HG03097 (cell line): ENCODE results near the gene C4orf50.

Experiments
- ATAC-seq: cut with Tn5 transposase; IDR thresholded peaks from one replicate; pipeline ENCODE4 v1.9.1; 2021; ENCODE audit not compliant: unreplicated experiment, low FRiP score

C4orf50 gene

DNA sequence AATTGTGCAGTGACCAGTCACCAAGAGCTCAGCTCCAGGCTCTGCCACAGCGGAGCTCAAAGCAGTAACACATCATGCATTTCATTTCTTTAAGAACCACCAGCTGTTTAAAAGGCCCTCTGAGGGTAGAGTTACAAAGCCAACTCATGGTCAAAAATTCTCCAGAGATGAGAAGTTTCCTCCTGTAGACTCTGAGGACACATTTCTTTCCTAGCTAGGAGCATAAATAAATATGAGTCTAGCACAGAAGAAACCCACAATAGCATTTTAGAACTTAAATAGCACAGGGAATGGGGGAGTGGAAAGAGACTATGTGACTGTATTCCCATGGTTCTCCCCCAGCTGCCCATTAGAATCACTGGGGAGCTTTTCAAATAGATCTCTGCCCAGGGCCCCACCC, 118.8 kb downstream of the C4orf50 start:
- no peak for ATAC-seq

DNA sequence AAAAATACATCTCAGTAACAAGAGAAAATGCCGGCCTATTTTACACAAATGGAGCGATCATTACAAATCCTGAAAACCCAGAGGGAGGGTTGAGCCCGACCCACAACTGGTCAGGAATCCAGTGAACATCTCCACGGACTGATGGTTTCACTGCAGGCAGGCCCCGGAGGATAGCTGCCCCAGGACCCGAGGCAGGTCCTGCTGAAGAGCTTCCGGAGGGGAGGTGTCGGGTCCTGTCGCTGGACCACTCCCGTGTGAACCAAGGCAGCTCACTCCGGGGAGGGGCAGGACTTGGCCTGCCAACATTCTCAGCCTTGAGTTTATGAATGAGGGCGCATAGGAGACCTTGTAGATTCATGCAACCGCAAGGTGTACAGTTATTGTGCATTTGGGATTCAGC, 120.6 kb downstream of the C4orf50 start:
- ATAC-seq, result no peak

GRCh38 chr4:5895287-5895686, 122.9 kb downstream of the C4orf50 start:
- no peak for ATAC-seq

DNA sequence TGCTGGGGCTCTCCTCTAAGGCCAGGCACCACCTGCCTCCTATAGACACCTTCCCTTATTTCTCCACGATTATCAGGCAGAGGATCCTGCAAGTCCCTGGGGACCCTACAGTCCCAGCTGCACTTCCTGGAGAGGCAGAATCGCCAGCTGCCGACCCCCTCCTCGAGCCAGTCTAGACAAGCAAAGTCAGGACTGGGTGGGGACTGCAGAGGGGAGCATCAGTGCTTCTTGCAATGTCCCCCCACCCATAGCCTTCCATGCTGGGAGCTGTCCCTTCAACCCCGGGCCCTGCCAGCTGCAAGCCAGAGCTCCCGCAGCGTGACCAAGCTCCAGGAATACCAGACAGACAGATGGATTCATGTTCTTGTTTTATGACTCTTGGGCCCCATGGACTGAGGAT, 124.0 kb downstream of the C4orf50 start:
- no peak for ATAC-seq

GRCh38 chr4:5893591-5893990, 124.6 kb downstream of the C4orf50 start:
- ATAC-seq, result no peak

- ATAC-seq, result no peak
Observed at GRCh38 chr4:5893004-5893580, 125.1 kb downstream of the C4orf50 start, which contains the start of gene CRMP1. CRMP1 (minus strand) TSS chr4:5893086; CDS start chr4:5892969, 117 bp downstream.

DNA sequence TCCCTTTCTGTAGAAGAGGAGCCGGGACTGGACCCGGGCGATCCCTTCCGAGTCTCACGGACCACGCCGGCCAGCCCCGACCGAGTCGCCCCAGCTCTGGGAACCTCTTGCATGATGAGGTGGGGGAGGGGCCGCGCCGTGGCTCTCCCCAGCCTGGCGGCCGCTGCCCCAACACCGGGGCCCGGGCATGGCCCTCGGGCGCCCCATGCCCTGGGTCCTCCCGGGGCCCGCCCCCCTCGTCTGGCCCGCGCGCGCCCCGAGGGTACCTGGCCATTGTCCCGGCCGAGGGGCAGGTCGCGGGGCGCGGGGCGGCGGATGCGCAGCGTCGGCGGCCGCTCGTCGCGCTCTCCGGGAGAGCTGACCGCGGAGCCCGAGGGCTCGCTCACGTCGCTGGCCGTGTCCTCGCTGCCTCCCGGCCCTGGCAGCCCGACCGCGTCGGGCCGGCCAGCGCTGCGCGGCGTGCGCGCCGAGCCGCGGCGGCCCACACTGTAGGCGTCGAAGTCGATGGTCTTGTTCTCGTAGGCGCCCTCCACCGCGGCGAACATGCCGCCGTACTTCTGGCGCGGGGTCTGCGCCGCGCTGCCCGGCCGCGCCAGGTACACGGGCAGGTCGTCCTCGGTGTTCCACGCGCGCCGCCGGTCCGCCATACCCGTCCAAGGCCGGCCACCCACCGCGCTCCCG, 125.8 kb downstream of the C4orf50 start:
- ATAC-seq, result no peak

GRCh38 chr4:5891563-5892322, 126.5 kb downstream of the C4orf50 start:
- no peak for ATAC-seq

- no peak for ATAC-seq
Observed at GRCh38 chr4:5890063-5890727, 128.0 kb downstream of the C4orf50 start.

- no peak for ATAC-seq
Observed at GRCh38 chr4:5889002-5889696, 129.1 kb downstream of the C4orf50 start.

GRCh38 chr4:5888222-5889001, 129.8 kb downstream of the C4orf50 start:
- no peak for ATAC-seq

GRCh38 chr4:5887361-5888221, 130.6 kb downstream of the C4orf50 start:
- ATAC-seq, result no peak

- no peak for ATAC-seq
Observed at GRCh38 chr4:5887011-5887360, 131.2 kb downstream of the C4orf50 start.

GRCh38 chr4:5885733-5886132, 132.5 kb downstream of the C4orf50 start:
- no peak for ATAC-seq

DNA sequence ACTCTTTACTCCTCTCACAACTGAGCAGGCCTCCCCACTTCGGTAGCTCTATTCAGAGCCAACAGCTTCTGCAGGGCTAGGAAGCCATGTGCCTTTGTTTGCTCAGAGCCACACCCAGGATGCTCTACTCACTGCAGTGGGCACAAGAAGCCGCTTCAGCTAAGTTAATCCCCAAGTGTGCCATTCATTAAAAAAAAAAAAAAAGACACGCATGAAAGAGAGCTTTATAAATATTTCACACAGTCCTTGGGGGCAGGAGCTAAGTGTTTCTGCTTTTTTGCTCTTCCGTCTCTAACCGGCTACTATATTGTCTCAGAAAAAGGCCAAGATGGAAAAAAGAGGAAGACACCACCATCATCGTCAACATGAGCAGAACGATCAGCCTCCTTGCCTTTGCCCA, 133.4 kb downstream of the C4orf50 start:
- no peak for ATAC-seq

- no peak for ATAC-seq
Observed at GRCh38 chr4:5883916-5884315, 134.3 kb downstream of the C4orf50 start.

- ATAC-seq, result no peak
Observed at GRCh38 chr4:5882947-5883346, 135.3 kb downstream of the C4orf50 start.

DNA sequence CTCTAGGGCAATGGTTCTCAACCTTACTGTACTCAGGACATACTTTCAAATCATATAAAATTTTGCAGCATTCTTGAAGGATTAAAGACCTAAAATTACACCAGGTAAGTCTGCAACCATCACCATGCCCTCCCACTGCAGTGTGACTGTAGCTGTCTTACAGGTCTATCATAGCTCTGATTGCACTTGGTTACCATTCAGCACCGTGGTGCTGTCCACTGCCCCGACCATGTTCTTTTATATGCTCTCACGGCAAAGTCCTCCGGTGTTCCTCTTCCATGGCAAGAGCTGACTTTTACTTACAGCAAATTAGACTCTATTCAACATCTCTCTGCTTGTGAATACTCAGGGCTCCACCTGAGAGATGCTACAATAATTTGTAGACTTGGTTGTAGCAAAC, 136.9 kb downstream of the C4orf50 start:
- no peak for ATAC-seq

DNA sequence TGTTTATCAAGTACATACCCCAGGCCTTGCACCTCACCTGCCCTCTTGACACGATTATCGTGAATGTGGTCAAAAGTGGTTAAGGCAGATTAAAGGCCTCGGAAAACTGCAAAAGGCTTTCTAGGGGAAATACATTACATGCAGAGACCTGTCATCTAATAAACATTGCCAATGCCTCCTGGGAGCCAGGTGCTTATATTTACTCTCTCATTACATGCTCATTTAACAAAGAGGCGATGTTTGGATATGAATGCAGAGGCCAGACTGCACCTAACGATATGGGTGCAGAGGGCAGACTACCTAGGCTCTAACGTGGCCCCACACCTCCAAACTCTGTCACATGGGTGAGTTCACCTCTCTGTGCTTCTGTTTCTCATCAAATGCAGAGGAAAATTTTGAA, 139.9 kb downstream of the C4orf50 start:
- no peak for ATAC-seq
